WTC11 (cell line): Measurements from ENCODE around the gene C17orf113.

ENCODE experiments used
- CTCF ChIP-seq: fragments of 200-600 bp; IDR thresholded peaks from 2 replicates; pipeline ENCODE4 v1.8.0; 2022; ENCODE audit warnings: antibody characterized with exemption
- GTF2I ChIP-seq: fragments of 250-450 bp; sonication (Bioruptor Pico); conservative IDR thresholded peaks from 2 replicates; pipeline ENCODE4 v1.4.0; 2021; ENCODE audit warnings: mild to moderate bottlenecking
- JAZF1 ChIP-seq: fragments of 250-450 bp; sonication (Bioruptor Pico); IDR thresholded peaks from 2 replicates; pipeline ENCODE4 v1.9.0; 2021; ENCODE audit warnings: moderate library complexity, mild to moderate bottlenecking, inconsistent platforms
- NFE2L1 ChIP-seq: sonication (generic); formaldehyde crosslinking; IDR thresholded peaks from 2 replicates; pipeline ENCODE4 v1.8.1; 2023; ENCODE audit warnings: missing genetic modification reagents
- NR2C2 ChIP-seq: sonication (generic); formaldehyde crosslinking; IDR thresholded peaks from 2 replicates; pipeline ENCODE4 v1.8.0; 2022; ENCODE audit warnings: mild to moderate bottlenecking, missing genetic modification reagents
- USF1 ChIP-seq: sonication (generic); formaldehyde crosslinking; IDR thresholded peaks from 2 replicates; pipeline ENCODE4 v1.8.0; 2022; ENCODE audit warnings: mild to moderate bottlenecking, missing genetic modification reagents
- TF ChIP-seq, protein P1 (sequence below): sonication (generic); formaldehyde crosslinking; IDR thresholded peaks from 2 replicates; pipeline ENCODE4 v1.8.1; 2023; ENCODE audit warnings: mild to moderate bottlenecking, missing genetic modification reagents, moderate library complexity
- TF ChIP-seq, protein P2 (sequence below): sonication (generic); formaldehyde crosslinking; IDR thresholded peaks from 2 replicates; pipeline ENCODE4 v1.8.0; 2023; ENCODE audit warnings: missing genetic modification reagents, mild to moderate bottlenecking, borderline replicate concordance

DNA sequence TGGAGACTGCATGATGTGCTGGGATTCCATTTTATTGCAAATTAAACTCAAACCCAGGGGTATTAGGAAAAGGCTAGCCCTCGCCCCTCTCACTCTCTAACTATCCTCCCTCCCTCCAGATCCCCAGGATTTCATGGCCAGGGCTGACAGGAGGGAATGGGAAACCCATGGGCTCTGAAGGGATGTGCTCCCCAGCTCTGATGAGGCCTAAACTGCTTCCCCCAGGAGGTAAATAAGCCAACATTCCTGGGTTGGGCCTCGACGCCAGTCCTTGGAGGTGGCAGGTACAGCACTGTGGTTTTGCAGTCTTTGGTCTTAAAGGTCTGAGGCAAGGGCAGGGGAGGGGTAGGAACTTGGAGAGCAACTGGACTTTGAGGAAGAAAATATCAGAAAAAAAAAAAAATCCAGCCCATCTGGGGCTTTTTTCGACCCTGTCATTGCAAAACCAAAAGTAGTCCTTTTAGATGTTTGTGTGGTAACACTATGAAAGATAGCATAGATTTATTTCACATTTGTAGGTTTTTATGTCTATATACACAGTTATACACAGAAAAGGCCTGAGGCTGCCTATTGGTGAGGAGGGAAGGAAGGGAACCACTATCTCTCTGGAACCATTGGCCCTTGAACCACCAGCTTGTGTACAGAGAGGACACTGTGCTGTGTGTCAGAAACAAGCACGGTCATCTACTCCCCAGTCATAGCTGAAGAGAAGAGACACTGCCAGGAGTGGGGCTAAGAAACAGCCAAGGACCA, 12.0 kb downstream of the C17orf113 start:
- no peak for TF ChIP-seq NR2C2 (CRISPR knock-in tag)
- TF ChIP-seq, protein P1, sequence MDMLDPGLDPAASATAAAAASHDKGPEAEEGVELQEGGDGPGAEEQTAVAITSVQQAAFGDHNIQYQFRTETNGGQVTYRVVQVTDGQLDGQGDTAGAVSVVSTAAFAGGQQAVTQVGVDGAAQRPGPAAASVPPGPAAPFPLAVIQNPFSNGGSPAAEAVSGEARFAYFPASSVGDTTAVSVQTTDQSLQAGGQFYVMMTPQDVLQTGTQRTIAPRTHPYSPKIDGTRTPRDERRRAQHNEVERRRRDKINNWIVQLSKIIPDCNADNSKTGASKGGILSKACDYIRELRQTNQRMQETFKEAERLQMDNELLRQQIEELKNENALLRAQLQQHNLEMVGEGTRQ (CRISPR knock-in tag): no peak
- TF ChIP-seq CTCF: no peak
- TF ChIP-seq, protein P2, sequence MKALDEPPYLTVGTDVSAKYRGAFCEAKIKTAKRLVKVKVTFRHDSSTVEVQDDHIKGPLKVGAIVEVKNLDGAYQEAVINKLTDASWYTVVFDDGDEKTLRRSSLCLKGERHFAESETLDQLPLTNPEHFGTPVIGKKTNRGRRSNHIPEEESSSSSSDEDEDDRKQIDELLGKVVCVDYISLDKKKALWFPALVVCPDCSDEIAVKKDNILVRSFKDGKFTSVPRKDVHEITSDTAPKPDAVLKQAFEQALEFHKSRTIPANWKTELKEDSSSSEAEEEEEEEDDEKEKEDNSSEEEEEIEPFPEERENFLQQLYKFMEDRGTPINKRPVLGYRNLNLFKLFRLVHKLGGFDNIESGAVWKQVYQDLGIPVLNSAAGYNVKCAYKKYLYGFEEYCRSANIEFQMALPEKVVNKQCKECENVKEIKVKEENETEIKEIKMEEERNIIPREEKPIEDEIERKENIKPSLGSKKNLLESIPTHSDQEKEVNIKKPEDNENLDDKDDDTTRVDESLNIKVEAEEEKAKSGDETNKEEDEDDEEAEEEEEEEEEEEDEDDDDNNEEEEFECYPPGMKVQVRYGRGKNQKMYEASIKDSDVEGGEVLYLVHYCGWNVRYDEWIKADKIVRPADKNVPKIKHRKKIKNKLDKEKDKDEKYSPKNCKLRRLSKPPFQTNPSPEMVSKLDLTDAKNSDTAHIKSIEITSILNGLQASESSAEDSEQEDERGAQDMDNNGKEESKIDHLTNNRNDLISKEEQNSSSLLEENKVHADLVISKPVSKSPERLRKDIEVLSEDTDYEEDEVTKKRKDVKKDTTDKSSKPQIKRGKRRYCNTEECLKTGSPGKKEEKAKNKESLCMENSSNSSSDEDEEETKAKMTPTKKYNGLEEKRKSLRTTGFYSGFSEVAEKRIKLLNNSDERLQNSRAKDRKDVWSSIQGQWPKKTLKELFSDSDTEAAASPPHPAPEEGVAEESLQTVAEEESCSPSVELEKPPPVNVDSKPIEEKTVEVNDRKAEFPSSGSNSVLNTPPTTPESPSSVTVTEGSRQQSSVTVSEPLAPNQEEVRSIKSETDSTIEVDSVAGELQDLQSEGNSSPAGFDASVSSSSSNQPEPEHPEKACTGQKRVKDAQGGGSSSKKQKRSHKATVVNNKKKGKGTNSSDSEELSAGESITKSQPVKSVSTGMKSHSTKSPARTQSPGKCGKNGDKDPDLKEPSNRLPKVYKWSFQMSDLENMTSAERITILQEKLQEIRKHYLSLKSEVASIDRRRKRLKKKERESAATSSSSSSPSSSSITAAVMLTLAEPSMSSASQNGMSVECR (CRISPR knock-in tag): no peak
- TF ChIP-seq USF1 (CRISPR knock-in tag): no peak
- TF ChIP-seq JAZF1: no peak
- TF ChIP-seq GTF2I: no peak
- no peak for TF ChIP-seq NFE2L1 (CRISPR knock-in tag)
